HepG2 (cell line): ENCODE measurements around the gene STARD10. TPM values are rescaled to one million over a fixed set of nuclear protein-coding genes. Genes with fewer than 3 reads are reported as not detected.

Experiments
- AGO2 ChIP-seq: fragments of 200-400 bp; formaldehyde crosslinking; optimal IDR thresholded peaks from 2 replicates; pipeline ENCODE3; 2017; ENCODE audit warnings: mild to moderate bottlenecking, low read depth, low read length, moderate library complexity
- ATF1 ChIP-seq: IDR thresholded peaks from 2 replicates; pipeline ENCODE4 v1.6.1; 2016; ENCODE audit warnings: mild to moderate bottlenecking, control low read depth
- GABPB1 ChIP-seq: IDR thresholded peaks from 2 replicates; pipeline ENCODE4 v1.6.1; 2016; ENCODE audit warnings: mild to moderate bottlenecking, missing genetic modification reagents, moderate library complexity, missing compliant biosample characterization
- HDAC1 ChIP-seq: sonication (generic); formaldehyde crosslinking; IDR thresholded peaks from 2 replicates; pipeline ENCODE4 v1.5.1; 2020; ENCODE audit warnings: mild to moderate bottlenecking, missing genetic modification reagents
- KLF12 ChIP-seq: sonication (generic); formaldehyde crosslinking; IDR thresholded peaks from 2 replicates; pipeline ENCODE4 v1.4.0; 2020; ENCODE audit warnings: missing genetic modification reagents, borderline replicate concordance
- PAWR ChIP-seq: sonication (generic); formaldehyde crosslinking; IDR thresholded peaks from 2 replicates; pipeline ENCODE4 v1.4.0; 2020; ENCODE audit warnings: missing genetic modification reagents, mild to moderate bottlenecking, borderline replicate concordance
- RNF2 ChIP-seq: fragments of 450-650 bp; conservative IDR thresholded peaks from 2 replicates; pipeline ENCODE4 v1.6.1; 2016; ENCODE audit warnings: low read depth
- SCMH1 ChIP-seq: sonication (generic); formaldehyde crosslinking; IDR thresholded peaks from 2 replicates; pipeline ENCODE4 v1.9.0; 2021; ENCODE audit warnings: missing genetic modification reagents, mild to moderate bottlenecking, borderline replicate concordance
- TAF15 ChIP-seq: fragments of 200-400 bp; formaldehyde crosslinking; IDR thresholded peaks from one replicate; pipeline ENCODE4 v1.6.1; 2018; ENCODE audit warnings: mild to moderate bottlenecking, low read depth, low read length; ENCODE audit not compliant: poor library complexity, severe bottlenecking
- TARDBP ChIP-seq: sonication (generic); formaldehyde crosslinking; IDR thresholded peaks from 2 replicates; pipeline ENCODE4 v1.8.0; 2022; ENCODE audit warnings: mild to moderate bottlenecking, missing genetic modification reagents
- ZNF253 ChIP-seq: sonication (generic); formaldehyde crosslinking; IDR thresholded peaks from 2 replicates; pipeline ENCODE4 v1.8.0; 2022; ENCODE audit warnings: mild to moderate bottlenecking, missing genetic modification reagents, borderline replicate concordance
- ZNF343 ChIP-seq: sonication (generic); formaldehyde crosslinking; IDR thresholded peaks from 2 replicates; pipeline ENCODE4 v1.4.0; 2020; ENCODE audit warnings: mild to moderate bottlenecking, missing genetic modification reagents
- ZNF430 ChIP-seq: sonication (generic); formaldehyde crosslinking; IDR thresholded peaks from 2 replicates; pipeline ENCODE4 v1.9.0; 2021; ENCODE audit warnings: mild to moderate bottlenecking, missing genetic modification reagents
- ZNF441 ChIP-seq: sonication (generic); formaldehyde crosslinking; IDR thresholded peaks from 2 replicates; pipeline ENCODE4 v1.7.0; 2021; ENCODE audit warnings: missing genetic modification reagents, borderline replicate concordance
- ZNF616 ChIP-seq: sonication (generic); formaldehyde crosslinking; IDR thresholded peaks from 2 replicates; pipeline ENCODE4 v1.5.0; 2020; ENCODE audit warnings: low read depth, mild to moderate bottlenecking, missing genetic modification reagents
- ZNF879 ChIP-seq: sonication (generic); formaldehyde crosslinking; IDR thresholded peaks from 2 replicates; pipeline ENCODE4 v1.8.1; 2023; ENCODE audit warnings: missing genetic modification reagents
- ZNF891 ChIP-seq: sonication (generic); formaldehyde crosslinking; IDR thresholded peaks from 2 replicates; pipeline ENCODE4 v1.5.0; 2020; ENCODE audit warnings: mild to moderate bottlenecking, missing genetic modification reagents
- polyA plus RNA-seq, 8 experiments: library from polyadenylated mRNA; depleted of rRNA in 3 of 8; stranded (reverse) in 7 of 8; unstranded in 1 of 8; fragments of >200 nt; fragmentation: Illumina TruSeq in 4 of 8; extraction: Trizol in 4 of 8; gene quantifications; 2 replicates each; pipeline versions ENCODE4 v1.2.1 to v1.2.3, GENCODE V29; 2011 to 2016; ENCODE audit warnings: low read depth in 4 of 8, missing spikeins in 1 of 8, mixed read lengths in 1 of 8; ENCODE audit not compliant: insufficient read depth in 1 of 8
- total RNA-seq, 5 experiments: library from RNA; depleted of rRNA; stranded (reverse); fragments of >200 nt; fragmentation: Illumina TruSeq; extraction: Trizol; gene quantifications; 2 replicates each; pipeline ENCODE4 v1.2.3, GENCODE V29; 2016; ENCODE audit warnings: low read depth in 1 of 5
- TF ChIP-seq, protein P1 (sequence below): sonication (generic); formaldehyde crosslinking; IDR thresholded peaks from 2 replicates; pipeline ENCODE4 v1.4.0; 2020; ENCODE audit warnings: missing genetic modification reagents
- TF ChIP-seq, protein P2 (sequence below): IDR thresholded peaks from 2 replicates; pipeline ENCODE4 v1.6.1; 2016; ENCODE audit warnings: missing biosample characterization, missing genetic modification reagents, low read depth
- TF ChIP-seq, protein P3 (sequence below): sonication (generic); formaldehyde crosslinking; IDR thresholded peaks from 2 replicates; pipeline ENCODE4 v1.5.0; 2020; ENCODE audit warnings: mild to moderate bottlenecking, missing genetic modification reagents
- TF ChIP-seq, protein P4 (sequence below): sonication (generic); formaldehyde crosslinking; IDR thresholded peaks from 2 replicates; pipeline ENCODE4 v1.4.0; 2020; ENCODE audit warnings: mild to moderate bottlenecking, missing genetic modification reagents, borderline replicate concordance
- TF ChIP-seq, protein P5 (sequence below): sonication (generic); formaldehyde crosslinking; IDR thresholded peaks from 2 replicates; pipeline ENCODE4 v1.5.1; 2020; ENCODE audit warnings: mild to moderate bottlenecking, missing genetic modification reagents, borderline replicate concordance

STARD10 gene
- total and polyA plus RNA-seq, 2 of the 13 experiments (the other 11 are each of a cell fraction or from before 2014, with no cell fraction given) = 260 to 341 TPM

DNA sequence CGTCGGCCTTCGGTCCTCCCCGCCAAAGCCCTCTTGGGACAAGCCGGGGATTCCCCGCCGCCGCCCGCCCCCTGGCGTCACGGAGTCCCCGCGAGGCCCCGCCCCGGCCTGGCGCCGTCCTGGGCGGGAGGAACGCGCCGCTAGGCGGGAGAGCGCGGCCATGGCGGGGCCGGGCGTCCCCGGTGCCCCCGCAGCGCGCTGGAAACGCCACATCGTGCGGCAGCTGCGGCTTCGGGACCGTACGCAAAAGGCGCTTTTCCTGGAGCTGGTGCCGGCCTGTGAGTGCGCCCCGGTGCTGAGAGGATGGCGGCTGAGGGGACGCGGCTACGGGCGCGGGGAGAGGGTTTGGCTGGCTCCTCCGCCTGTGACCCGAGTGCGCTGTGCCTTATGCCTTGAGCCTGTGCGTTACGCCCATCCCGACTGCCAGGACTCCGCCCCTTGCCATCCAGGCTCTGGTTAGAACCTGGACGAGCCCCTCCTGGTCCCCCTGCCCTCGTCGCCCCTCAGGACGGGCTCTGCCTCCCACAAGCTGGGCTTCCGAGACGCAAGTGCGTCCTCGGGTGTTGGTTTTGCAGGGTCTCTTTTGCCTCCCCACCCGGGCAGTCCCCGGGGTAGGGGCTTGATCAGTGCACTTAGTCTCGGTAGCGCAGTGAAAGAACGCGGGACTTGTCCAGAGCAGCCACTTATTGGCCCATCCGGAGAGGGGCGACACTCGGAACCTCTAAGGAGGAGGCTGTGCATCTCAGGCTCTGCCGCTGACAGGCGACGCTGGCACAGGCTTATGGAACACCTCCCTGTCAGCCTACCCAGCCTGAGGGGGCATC lies 20.7 kb upstream of the STARD10 start, which contains the start of gene ATG16L2 (continued):
- TF ChIP-seq, protein P1, sequence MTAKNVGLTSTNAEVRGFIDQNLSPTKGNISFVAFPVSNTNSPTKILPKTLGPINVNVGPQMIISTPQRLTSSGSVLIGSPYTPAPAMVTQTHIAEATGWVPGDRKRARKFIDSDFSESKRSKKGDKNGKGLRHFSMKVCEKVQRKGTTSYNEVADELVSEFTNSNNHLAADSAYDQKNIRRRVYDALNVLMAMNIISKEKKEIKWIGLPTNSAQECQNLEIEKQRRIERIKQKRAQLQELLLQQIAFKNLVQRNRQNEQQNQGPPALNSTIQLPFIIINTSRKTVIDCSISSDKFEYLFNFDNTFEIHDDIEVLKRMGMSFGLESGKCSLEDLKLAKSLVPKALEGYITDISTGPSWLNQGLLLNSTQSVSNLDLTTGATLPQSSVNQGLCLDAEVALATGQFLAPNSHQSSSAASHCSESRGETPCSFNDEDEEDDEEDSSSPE (CRISPR knock-in tag) = peak; percentile 83
- TF ChIP-seq AGO2 (peak; percentile 44), RNF2 (no peak), ZNF441 (no peak), ZNF879 (CRISPR knock-in tag) (no peak), TAF15 (no peak), TARDBP (no peak; the same call in 1 of the 2 replicates), ZNF430 (CRISPR knock-in tag) (no peak; the same call in 1 of the 2 replicates), PAWR (CRISPR knock-in tag) (no peak), ZNF891 (CRISPR knock-in tag) (0 out of 2 replicates have a peak, but pooled peaks have one; percentile 18), SCMH1 (CRISPR knock-in tag) (no peak), ATF1 (CRISPR knock-in tag) (no peak), GABPB1 (peak; percentile 44), KLF12 (CRISPR knock-in tag) (peak; percentile 38; the same call in 1 of the 2 replicates), ZNF616 (CRISPR knock-in tag) (no peak), HDAC1 (peak; percentile 39; the same call in 1 of the 2 replicates), ZNF253 (CRISPR knock-in tag) (0 out of 2 replicates have a peak, but pooled peaks have one; percentile 54), ZNF343 (no peak)
- TF ChIP-seq, protein P2, sequence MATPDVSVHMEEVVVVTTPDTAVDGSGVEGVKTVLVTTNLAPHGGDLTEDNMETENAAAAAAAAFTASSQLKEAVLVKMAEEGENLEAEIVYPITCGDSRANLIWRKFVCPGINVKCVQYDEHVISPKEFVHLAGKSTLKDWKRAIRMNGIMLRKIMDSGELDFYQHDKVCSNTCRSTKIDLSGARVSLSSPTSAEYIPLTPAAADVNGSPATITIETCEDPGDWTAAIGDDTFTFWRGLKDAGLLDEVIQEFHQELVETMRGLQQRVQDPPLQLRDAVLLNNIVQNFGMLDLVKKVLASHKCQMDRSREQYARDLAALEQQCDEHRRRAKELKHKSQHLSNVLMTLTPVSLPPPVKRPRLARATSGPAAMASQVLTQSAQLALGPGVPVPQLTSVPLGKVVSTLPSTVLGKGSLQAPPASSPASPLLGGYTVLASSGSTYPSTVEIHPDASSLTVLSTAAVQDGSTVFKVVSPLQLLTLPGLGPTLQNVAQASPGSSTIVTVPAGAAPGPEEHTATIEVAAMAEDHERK (CRISPR knock-in tag) = no peak
- TF ChIP-seq, protein P3, sequence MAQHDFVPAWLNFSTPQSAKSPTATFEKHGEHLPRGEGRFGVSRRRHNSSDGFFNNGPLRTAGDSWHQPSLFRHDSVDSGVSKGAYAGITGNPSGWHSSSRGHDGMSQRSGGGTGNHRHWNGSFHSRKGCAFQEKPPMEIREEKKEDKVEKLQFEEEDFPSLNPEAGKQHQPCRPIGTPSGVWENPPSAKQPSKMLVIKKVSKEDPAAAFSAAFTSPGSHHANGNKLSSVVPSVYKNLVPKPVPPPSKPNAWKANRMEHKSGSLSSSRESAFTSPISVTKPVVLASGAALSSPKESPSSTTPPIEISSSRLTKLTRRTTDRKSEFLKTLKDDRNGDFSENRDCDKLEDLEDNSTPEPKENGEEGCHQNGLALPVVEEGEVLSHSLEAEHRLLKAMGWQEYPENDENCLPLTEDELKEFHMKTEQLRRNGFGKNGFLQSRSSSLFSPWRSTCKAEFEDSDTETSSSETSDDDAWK (CRISPR knock-in tag) = no peak
- TF ChIP-seq, protein P4, sequence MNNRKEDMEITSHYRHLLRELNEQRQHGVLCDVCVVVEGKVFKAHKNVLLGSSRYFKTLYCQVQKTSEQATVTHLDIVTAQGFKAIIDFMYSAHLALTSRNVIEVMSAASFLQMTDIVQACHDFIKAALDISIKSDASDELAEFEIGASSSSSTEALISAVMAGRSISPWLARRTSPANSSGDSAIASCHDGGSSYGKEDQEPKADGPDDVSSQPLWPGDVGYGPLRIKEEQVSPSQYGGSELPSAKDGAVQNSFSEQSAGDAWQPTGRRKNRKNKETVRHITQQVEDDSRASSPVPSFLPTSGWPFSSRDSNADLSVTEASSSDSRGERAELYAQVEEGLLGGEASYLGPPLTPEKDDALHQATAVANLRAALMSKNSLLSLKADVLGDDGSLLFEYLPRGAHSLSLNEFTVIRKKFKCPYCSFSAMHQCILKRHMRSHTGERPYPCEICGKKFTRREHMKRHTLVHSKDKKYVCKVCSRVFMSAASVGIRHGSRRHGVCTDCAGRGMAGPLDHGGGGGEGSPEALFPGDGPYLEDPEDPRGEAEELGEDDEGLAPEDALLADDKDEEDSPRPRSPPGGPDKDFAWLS (CRISPR knock-in tag) = no peak
- TF ChIP-seq, protein P5, sequence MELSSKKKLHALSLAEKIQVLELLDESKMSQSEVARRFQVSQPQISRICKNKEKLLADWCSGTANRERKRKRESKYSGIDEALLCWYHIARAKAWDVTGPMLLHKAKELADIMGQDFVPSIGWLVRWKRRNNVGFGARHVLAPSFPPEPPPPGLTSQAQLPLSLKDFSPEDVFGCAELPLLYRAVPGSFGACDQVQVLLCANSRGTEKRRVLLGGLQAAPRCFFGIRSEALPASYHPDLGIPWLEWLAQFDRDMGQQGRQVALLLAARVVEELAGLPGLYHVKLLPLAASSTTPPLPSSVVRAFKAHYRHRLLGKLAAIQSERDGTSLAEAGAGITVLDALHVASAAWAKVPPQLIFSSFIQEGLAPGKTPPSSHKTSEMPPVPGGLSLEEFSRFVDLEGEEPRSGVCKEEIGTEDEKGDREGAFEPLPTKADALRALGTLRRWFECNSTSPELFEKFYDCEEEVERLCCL (CRISPR knock-in tag) = no peak
